Posterior vena cava (tissue), 2 donors: ENCODE data around the gene DOCK3. TPM values are rescaled to one million over a fixed set of nuclear protein-coding genes. Genes with fewer than 3 reads are reported as not detected.
"Not testable (repeated sequence)": the region's sequence is repeated elsewhere in the genome, so short reads cannot be mapped to it uniquely, and the experiment has no call there.

Experiments used
- DNase-seq: peaks from one replicate; pipeline ENCODE4 v3.0.0-alpha.2; 2020; ENCODE audit warnings: low spot score
- intact Hi-C, 2 donors: fragments of 100-400 bp; cut with DNase I; formaldehyde crosslinking; loops; one replicate each; pipeline versions ENCODE4 v1.14.1 to v1.14.2; 2022 to 2023
- total RNA-seq, 2 donors: library from RNA; stranded (reverse); fragmentation: NEBNext Ultra II Directional; extraction: Animal tissue kit (Norgen Biotek cat#: 25700); gene quantifications; one replicate each; pipeline ENCODE4 v1.2.1, GENCODE V29; 2021
- donor health status: DM: yes; HTN: yes; CAD: no.
- donor health status: DM: yes; HTN: yes; CAD: no.

DOCK3 gene
- total RNA-seq, 2 donors from 2014 or later: 0.60 to 2.4 TPM

DNA sequence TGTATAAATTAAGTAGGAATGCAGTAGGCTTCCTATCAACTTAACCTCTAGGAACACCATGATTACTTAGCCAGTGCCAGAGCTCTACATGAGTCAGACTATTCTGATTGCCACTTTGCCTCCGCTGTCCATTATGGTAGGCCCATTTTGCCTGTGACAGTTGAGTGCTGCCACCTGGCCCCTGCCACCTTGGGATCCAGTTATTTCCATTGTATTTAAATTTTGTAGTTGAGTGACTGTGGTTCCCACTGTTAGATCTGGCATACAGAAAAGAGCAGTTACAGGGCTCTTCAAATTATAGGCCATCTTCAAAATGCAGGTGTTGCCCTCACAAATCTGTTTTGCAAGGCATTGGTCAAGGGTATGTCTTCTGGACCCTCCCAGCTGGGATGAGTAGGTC lies 456.9 kb downstream of the DOCK3 start:
- DNase-seq, intact Hi-C loops: not testable (repeated sequence)

DNA sequence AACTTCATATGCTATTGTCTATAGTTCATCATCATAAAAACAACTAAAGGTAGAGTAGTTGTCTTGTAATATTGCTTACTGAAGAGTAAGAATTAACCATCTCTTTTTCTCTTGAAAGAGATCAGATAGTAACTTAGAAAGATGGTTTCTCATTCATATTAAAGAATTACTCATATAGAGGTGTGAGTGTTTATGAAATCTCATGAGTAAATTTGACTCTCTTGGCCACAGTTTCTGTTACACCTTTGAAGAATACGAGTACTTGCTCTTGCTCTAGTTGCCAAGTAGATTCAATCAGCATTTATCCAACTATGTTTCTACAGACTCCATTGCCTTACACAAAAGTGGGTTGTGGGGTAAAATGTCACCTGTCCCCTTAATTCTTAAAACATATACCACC lies 463.0 kb downstream of the DOCK3 start:
- DNase-seq: no peak
- intact Hi-C loops: no loop called here

DNA sequence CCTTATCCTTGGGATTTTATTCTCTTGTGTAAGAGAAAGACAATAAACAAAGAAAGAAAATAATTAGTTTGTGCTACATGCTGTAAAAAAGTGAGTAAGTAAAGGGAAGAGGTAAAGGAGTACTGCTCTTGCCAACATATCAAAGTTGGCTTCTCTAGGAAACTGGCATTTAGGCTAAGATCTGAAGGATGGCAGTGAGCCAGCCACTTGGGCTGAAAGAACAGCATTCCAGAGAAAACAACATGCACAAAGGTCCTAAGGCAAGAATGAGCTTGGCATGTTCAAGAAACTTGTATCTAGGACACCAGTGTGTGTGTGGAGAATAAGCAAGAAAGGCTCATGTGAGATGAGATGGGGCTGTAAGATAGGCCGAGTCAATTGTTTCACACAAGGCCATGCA lies 464.9 kb downstream of the DOCK3 start:
- no peak for DNase-seq
- intact Hi-C loops: no loop called here

DNA sequence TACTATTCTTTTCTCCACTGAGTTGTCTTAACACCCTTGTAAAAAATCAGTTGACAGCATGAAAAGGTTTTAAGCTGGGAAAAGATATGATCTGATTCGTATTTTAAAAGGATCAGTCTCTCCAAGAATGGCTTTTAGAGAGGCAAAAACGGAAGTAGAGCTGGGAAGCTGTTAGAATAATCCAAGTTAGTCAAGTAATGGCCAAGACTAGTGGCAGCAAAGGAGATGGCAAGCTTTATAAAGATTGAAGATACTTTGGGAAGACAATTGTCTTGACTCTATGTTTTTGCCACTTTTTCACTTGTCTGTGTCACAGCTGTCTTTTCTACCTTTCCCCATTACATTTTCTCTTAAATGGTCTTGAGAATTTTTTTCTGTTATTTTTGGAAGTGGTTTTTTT lies 466.8 kb downstream of the DOCK3 start:
- intact Hi-C loops: no loop called here
- DNase-seq: no peak

DNA sequence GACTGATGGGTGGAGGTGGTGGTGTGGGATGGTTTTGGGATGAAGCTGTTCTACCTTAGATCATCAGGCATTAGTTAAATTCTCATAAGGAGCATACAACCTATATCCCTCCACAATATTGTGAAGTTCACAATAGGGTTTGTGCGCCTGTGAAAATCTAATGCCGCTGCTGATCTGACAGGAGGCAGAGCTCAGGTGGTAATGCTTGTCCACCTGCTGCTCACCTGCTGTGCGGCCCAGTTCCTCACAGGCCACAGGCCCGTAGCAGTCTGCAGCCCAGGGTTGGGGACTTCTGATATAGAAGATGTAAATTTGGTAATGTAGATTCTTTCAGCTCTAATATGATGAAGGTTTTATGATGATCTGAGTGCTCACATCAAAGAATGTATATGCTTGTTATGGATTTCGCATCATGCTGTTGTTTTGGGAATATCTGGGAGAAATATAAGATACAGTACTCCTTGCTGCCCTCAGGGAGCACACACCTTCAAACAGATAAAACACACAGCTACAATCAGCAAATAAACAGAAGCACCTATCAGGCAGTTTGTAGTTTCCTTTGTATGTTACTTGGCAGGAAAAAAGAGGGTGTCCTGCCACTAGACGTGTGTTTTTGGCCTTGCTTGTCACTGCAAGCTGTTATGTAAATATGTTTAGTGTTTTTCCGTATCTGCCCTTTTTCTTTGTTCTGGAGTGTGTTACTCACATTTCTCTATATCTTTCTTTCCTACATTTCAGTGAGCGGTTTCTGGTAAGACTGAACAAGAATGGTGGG lies 471.3 kb downstream of the DOCK3 start:
- intact Hi-C loops: no loop called here
- DNase-seq: no peak

DNA sequence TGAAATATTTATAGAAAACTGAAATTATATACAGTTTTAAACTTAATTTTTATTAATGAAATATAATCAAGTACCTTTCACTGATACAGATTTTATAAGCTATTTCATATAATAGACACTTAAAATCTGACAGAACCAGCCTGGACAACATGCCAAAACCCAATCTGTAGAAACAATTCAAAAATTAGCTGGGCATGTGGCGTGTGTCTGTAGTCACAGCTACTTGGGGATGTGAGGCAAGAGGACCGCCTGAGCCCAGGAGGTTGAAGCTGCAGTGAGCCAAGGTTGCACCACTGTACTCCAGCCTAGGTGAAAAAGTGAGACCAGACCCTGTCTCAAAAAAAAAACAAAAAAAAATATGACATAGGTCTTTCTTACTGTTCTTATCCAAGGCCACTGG lies 472.1 kb downstream of the DOCK3 start:
- intact Hi-C loops: no loop called here
- DNase-seq: no peak

DNA sequence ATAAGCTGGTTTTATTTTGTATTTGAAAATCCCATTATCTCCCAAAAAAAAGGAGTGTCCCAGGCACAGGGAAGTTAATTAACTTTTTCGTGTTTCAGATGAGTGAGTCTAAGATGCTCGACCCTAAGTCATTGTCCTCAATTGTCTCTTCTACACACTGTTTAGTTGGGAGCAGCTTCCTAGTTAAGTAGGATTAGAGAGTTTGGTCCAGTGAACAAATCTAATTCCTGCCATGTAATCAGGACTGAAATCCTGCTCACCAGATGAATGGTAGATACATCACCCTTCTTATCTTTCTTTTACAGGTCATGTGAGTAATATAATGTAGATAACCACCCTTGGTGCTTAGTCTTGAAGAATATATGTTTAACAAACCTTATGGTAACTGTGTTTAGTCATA lies 481.4 kb downstream of the DOCK3 start:
- DNase-seq: no peak
- intact Hi-C loops: no loop called here

DNA sequence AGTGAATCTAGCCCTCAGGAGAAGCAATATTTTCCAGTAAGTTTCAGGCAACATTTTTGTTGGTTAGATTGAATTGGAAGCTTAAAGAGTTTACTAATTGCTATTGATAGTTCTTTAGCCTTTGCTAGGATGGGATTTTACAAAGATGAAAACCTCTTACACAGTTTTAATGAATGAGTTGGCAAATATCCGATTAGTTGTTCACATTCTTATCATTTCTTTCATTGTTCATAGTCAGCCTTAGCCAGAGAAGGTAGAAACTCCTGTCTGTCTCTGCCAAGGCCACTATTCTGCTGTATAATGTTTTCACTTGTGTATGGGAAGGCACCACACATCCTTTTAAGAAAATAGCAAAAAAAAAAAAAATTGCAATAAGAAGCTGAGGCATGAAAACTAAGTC lies 488.3 kb downstream of the DOCK3 start:
- no peak for DNase-seq
- intact Hi-C loops: no loop called here

DNA sequence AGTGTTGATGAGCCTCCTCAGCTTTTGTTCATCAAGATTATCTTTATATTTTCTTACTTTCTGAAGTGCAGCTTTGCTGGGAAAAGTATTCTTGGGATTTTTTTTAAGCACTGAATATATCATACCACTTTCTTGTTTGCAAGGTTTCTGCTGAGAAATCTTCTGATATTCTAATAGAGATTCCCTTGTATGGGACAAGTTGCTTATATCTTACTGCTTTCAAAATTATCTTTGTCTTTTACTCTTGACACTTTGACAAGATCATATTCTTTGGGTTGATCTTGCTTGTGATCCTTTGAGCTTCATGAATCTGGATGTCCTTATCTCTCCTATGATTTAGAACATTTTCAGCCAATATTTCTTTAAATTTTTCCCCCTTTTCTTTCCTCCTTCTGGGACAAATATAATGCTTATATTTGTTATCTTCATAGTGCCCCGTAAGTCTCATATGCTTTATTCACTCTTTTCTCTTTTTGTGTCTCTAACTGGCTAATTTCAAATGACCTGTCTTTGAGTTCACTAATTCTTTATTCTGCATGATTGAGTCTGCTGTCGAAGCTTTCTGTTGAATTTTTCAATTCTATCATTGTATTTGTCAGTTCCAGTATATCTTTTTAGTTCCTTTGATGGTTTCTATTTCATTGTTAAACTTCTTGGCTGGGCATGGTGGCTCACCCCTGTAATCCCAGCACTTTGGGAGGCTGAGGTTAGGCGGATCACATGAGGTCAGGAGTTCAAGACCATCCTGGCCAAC lies 499.0 kb downstream of the DOCK3 start:
- intact Hi-C loops: no loop called here
- DNase-seq: no peak

DNA sequence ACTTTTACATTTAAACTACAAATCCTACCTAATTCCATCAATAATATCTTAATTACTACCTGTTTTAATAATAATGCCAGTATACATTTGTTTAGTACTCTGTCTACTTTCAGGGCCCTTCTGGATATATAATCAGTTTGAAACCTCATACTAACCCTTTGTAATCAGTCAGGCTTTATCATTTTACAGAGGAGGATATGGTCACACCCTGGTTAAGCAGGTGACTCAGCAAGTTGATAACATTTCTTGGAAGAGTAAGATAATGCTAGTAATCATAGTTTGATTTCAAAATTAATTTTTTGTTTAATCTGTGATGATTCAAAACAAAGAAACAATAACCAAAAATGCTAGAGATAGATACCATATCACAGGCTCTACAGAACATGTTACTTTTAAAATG lies 502.2 kb downstream of the DOCK3 start:
- intact Hi-C loops: no loop called here
- no peak for DNase-seq

DNA sequence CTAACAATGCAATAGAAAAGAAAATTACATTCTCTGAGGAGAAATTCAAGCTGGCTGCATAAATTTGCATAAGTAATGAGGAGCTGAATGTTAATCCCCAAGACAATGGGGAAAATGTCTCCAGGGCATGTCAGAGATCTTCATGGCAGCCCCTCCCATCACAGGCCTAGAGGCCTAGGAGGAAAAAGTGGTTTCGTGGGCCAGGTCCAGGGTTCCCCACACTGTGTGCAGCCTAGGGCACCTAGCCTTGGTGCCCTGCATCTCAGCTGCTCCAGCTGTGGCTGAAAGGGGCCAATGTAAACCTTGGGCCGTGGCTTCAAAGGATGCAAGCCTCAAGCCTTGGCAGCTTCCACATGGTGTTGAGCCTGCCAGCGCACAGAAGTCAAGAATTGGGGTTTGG lies 511.7 kb downstream of the DOCK3 start:
- DNase-seq, intact Hi-C loops: not testable (repeated sequence)

DNA sequence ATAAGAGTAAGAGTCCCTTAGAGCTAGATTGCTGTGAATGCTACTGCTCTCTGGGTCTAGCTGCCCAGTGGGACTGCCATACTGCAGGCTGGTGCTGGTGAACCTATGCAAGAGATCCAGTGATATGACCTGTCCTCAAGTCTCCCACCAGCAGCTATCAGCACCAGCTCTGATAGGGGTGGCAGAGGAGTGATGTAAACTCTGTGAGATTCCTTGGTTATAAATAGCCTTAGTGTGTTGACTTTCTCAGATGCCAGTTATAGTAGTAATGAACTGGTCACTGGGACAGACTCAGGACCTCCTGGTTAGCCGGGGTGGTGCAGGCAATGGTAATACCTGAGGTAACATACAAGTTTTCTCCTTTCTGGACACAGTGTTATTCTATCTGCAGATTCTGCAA lies 515.5 kb downstream of the DOCK3 start:
- intact Hi-C loops: no loop called here

DNA sequence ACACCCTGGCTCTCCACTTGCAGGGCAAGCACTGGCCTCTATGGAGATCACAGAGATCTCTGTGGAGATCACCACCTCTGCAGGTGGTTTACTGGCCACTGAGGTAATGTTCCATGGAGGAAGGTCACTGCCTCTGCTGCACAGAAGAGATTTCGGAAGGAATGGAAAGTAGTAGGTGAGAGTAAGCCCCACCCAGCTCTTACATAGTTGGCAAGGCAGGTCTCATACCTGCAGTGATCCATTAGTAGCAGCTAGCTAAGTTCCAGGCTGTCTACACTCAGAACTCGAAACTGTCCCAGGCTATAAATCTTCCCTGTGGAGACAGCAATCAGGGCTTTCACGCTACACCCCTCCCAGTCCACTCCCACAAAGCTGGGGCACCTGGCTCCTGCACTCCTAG lies 516.1 kb downstream of the DOCK3 start:
- no peak for DNase-seq
- intact Hi-C loops: no loop called here

More for the DNA sequence above, 515.5 kb downstream of the DOCK3 start:
- no peak for DNase-seq

DNA sequence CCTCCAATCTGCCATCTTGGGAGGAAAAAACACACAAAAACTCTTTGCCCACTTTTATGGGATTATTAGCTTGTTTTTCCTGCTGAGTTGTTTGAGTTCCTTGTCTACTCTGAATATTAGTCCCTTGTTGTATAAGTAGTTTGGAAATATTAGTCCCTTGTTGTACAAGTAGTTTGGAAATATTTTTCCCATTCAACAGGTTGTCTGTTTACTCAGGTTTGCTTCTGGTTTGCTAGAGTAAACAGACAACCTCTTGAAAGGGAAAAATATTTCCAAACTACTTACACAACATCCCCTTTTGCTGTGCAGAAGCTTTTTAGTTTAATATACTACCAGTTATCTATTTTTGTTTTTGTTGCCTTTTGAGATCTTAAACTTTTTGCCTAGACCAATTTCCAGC lies 517.0 kb downstream of the DOCK3 start:
- no peak for DNase-seq
- intact Hi-C loops: no loop called here

DNA sequence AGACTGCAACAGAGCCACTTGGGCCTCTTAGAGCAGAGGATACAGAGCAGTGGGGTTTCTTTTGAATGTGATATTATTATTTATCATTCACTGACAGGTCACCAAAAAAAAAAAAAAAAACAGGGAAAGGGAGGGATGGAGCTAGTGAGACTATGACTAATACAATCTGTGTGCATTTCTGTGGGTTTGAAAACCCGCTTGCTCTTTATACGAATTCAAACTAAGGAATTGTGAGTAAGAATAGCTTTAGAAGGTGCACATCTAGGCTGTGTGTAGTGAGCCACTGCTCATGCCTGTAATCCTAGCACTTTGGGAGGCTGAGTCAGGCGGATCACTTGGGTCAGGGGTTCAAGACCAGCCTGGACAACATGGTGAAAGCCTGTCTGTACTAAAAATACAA lies 523.8 kb downstream of the DOCK3 start:
- intact Hi-C loops: no loop called here
- DNase-seq: no peak

DNA sequence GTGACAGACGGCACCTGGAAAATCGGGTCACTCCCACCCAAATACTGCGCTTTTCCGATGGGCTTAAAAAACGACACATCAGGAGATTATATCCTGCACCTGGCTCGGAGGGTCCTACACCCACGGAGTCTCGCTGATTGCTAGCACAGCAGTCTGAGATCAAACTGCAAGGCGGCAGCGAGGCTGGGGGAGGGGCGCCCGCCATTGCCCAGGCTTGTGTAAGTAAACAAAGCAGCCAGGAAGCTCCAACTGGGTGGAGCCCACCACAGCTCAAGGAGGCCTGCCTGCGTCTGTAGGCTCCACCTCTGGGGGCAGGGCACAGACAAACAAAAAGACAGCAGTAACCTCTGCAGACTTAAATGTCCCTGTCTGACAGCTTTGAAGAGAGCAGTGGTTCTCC lies 524.6 kb downstream of the DOCK3 start:
- intact Hi-C loops, DNase-seq: not testable (repeated sequence)

DNA sequence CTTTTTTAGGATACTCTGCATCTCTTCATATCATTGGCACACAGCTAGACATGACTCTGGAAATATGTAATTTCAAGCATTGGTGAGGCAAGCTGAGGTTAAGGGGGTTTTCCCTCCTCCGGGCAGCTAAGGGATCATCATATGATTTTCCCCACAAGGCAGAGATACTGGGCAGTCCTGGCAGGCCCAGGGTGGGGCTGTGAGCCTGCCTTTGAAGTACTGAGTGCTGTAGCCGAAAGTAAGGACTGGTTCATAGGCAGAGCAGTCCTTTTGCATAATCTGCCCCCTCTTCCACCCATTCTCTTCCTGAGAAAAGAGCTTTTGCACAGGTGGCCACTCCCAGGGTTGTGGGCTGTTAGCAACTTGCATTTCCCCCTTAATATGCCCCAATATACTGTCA lies 541.6 kb downstream of the DOCK3 start:
- no peak for DNase-seq
- intact Hi-C loops: no loop called here

DNA sequence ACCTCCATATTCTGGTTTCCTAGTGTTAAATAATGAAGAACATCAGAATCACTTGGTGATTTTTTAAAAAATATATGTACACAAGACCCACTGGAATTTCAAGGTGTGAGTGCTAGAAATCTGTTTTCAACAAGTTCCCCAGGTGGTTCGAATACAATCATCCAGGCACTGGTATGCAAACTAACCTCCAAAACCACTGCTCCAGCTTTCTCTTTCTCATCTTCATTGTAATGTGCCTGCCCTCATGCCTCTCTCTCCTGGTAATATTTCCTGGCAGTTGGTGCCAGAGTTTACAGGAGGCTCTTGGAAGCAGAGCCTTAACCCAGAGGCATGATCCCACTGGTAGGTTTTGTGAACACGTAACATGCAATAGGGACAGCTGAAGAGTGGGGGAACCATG lies 547.2 kb downstream of the DOCK3 start:
- DNase-seq: no peak
- intact Hi-C loops: no loop called here

DNA sequence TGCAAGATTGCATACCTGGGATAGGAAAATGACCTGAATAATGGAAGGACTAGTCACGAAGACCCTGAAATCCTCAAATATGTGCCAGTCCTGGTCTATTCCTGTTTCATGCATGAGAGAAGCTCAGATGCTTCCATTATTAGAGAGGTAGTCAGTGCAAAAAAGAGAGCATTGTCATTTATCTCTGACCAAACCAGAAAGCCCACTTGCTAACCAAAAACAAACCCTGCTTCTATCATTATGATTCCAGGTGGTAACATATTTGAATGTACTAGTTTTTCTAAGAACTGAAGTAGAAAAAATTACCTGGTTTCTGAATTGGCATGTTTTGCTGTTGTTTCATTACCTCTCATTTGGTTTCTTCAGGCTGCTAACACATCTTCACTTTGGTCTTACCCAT lies 549.6 kb downstream of the DOCK3 start:
- intact Hi-C loops: no loop called here
- DNase-seq: no peak

DNA sequence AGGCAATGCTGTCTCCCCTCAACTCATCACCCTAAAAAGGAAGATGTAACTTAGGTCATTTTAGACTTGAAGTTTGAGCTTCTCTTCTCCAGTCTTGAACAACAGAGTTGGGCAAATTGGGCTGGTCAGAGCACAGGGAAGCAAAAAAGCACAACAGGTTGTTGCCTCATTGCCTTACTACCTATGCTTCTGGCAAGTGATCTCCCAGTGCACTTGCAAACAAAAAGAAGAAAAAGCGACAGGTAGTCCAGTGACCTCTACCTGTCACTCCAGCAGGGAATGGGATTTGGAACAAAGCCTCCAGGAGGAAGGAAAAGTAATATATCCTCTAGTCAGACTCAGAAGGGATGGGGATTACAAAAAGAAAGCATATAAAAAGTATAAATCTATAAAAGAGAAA lies 550.1 kb downstream of the DOCK3 start:
- DNase-seq: no peak
- intact Hi-C loops: no loop called here

DNA sequence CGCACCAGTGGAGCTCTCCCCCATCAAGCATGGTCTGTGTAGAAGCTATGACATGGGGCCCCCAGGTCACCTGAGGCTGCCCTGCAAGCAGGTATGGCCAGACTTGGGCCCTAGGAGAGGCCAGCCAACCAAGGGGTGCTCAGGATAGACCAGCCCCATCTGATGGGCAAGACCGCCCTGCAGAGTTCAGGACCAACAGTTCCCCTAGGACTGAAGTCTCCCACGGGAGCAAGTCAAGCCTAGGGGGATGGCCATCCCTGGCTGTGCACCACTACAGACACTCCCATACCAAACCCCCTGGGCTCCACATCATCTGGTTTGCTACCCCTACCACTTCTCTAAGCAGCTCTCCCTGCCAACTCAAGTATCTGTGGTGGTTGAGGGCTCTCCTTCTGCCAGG lies 568.2 kb downstream of the DOCK3 start:
- no peak for DNase-seq
- intact Hi-C loops: no loop called here
